Liver (tissue), 9 donors: ENCODE results near the gene MIPEP. TPM values are rescaled to one million over a fixed set of nuclear protein-coding genes. Genes with fewer than 3 reads are reported as not detected.

Experiments
- DNase-seq: peaks from one replicate; pipeline ENCODE4 v3.0.0-alpha.2; 2017; ENCODE audit warnings: low spot score
- H3K27ac ChIP-seq, 2 donors: one replicate each; pipeline ENCODE4 v1.7.0; 2013; ENCODE audit warnings: inconsistent platforms in 2 of 2, low read length in 2 of 2, control low read depth in 1 of 2, low read depth in 1 of 2, mild to moderate bottlenecking in 1 of 2
- H3K27me3 ChIP-seq, 4 donors: one replicate each; pipeline versions ENCODE4 v1.6.1 to v1.7.0; 2013; ENCODE audit warnings: low read length in 3 of 4, inconsistent platforms in 1 of 4, mild to moderate bottlenecking in 1 of 4, moderate library complexity in 1 of 4; ENCODE audit not compliant: control insufficient read depth in 4 of 4, insufficient read depth in 4 of 4
- H3K36me3 ChIP-seq, 4 donors: one replicate each; pipeline versions ENCODE4 v1.6.1 to v1.7.0; 2013; ENCODE audit warnings: low read length in 3 of 4, mild to moderate bottlenecking in 3 of 4, low read depth in 1 of 4, moderate library complexity in 1 of 4; ENCODE audit not compliant: control insufficient read depth in 4 of 4, insufficient read depth in 3 of 4
- H3K4me1 ChIP-seq, 4 donors: one replicate each; pipeline versions ENCODE4 v1.6.1 to v1.7.0; 2013; ENCODE audit warnings: low read length in 3 of 4, mild to moderate bottlenecking in 3 of 4, moderate library complexity in 1 of 4; ENCODE audit not compliant: control insufficient read depth in 4 of 4, insufficient read depth in 4 of 4
- H3K4me3 ChIP-seq, 3 donors: one replicate each; pipeline versions ENCODE4 v1.6.1 to v1.7.0; 2013; ENCODE audit warnings: low read length in 3 of 3, control low read depth in 1 of 3, low read depth in 1 of 3, mild to moderate bottlenecking in 1 of 3
- H3K9ac ChIP-seq, 2 donors: one replicate each; pipeline ENCODE4 v1.7.0; 2013; ENCODE audit warnings: low read length in 2 of 2, mild to moderate bottlenecking in 2 of 2, moderate library complexity in 2 of 2, control low read depth in 1 of 2, low read depth in 1 of 2
- H3K9me3 ChIP-seq, 4 donors: one replicate each; pipeline versions ENCODE4 v1.6.1 to v1.7.0; 2013; ENCODE audit warnings: low read length in 3 of 4; ENCODE audit not compliant: control insufficient read depth in 4 of 4
- EGR1 ChIP-seq, 2 donors: IDR thresholded peaks; 2 replicates each; pipeline ENCODE4 v1.6.1; 2016 to 2018; ENCODE audit warnings: antibody characterized with exemption in 2 of 2, low read depth in 2 of 2
- FOXA1 ChIP-seq: IDR thresholded peaks from 2 replicates; pipeline ENCODE4 v1.6.1; 2016; ENCODE audit warnings: antibody characterized with exemption
- FOXA2 ChIP-seq: IDR thresholded peaks from 2 replicates; pipeline ENCODE4 v1.6.1; 2016; ENCODE audit warnings: antibody characterized with exemption
- HNF4A ChIP-seq, 2 donors: conservative IDR thresholded peaks; 2 replicates each; pipeline ENCODE4 v1.6.1; 2016; ENCODE audit warnings: antibody characterized with exemption in 2 of 2, mild to moderate bottlenecking in 2 of 2
- HNF4G ChIP-seq: IDR thresholded peaks from 2 replicates; pipeline ENCODE4 v1.6.1; 2016; ENCODE audit warnings: antibody characterized with exemption
- JUND ChIP-seq, 2 donors: IDR thresholded peaks; 2 replicates each; pipeline ENCODE4 v1.6.1; 2016; ENCODE audit warnings: antibody characterized with exemption in 2 of 2
- NR2F2 ChIP-seq: IDR thresholded peaks from 2 replicates; pipeline ENCODE4 v1.6.1; 2016; ENCODE audit warnings: antibody characterized with exemption
- RAD21 ChIP-seq, 2 donors: IDR thresholded peaks; 2 replicates each; pipeline ENCODE4 v1.6.1; 2016; ENCODE audit warnings: antibody characterized with exemption in 2 of 2, mild to moderate bottlenecking in 2 of 2
- REST ChIP-seq: IDR thresholded peaks from 2 replicates; pipeline ENCODE4 v1.6.1; 2016; ENCODE audit warnings: antibody characterized with exemption, mild to moderate bottlenecking
- YY1 ChIP-seq: IDR thresholded peaks from 2 replicates; pipeline ENCODE4 v1.6.1; 2016; ENCODE audit warnings: antibody characterized with exemption, mild to moderate bottlenecking
- ZBTB33 ChIP-seq: IDR thresholded peaks from 2 replicates; pipeline ENCODE4 v1.6.1; 2016; ENCODE audit warnings: antibody characterized with exemption
- WGBS: extraction: QIAGEN DNeasy Blood & Tissue Kit; methylation state at CpG from one replicate; pipeline ENCODE4 v1.1.7; 2013; 5-methylcytosine and 5-hydroxymethylcytosine counted together
- polyA plus RNA-seq, 2 donors: library from polyadenylated mRNA; stranded (reverse) in 1 of 2; unstranded in 1 of 2; fragments of 200-250 nt in 1 of 2; fragments of >200 nt in 1 of 2; fragmentation: Nextera tagmentation in 1 of 2; extraction: Ambion mirVana in 1 of 2; gene quantifications; one replicate each; pipeline versions ENCODE4 v1.2.1 to v1.2.3, GENCODE V29; 2013 to 2015
- total RNA-seq, 2 donors: library from RNA; depleted of rRNA; stranded (reverse); fragments of >200 nt; gene quantifications; one replicate each; pipeline ENCODE4 v1.2.3, GENCODE V29; 2014
- TF ChIP-seq, protein P1 (sequence below): IDR thresholded peaks from 2 replicates; pipeline ENCODE4 v1.6.1; 2016; ENCODE audit warnings: antibody characterized with exemption
- TF ChIP-seq, protein P2 (sequence below): fragments of 150-350 bp; IDR thresholded peaks from 2 replicates; pipeline ENCODE4 v1.5.1; 2017; ENCODE audit warnings: improper control_type of control experiment, low read depth, low read length; ENCODE audit not compliant: missing input control
- donor health status: healthy.
- donor health status: healthy.
- donor health status: healthy.
- donor health status: healthy.
- donor health status: healthy.

Gene MIPEP
- total and polyA plus RNA-seq, 4 donors = 7.4 to 11.7 (median 10.2) TPM

- no peaks in the 10 kb centered on the region for H3K27me3 ChIP-seq
- TF ChIP-seq, protein P1, sequence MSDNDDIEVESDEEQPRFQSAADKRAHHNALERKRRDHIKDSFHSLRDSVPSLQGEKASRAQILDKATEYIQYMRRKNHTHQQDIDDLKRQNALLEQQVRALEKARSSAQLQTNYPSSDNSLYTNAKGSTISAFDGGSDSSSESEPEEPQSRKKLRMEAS = no peak
- 96% methylated on average over 1 of the region's 1 CpG for WGBS
These were observed 122.3 kb downstream of the MIPEP start for GRCh38 chr13:23766939-23767338.

GRCh38 chr13:23766283-23766682, 122.9 kb downstream of the MIPEP start:
- 92% methylated on average over 2 of the region's 2 CpGs for WGBS
- TF ChIP-seq FOXA2 = no peak
- TF ChIP-seq YY1 = no peak
- TF ChIP-seq EGR1 (IDR thresholded peaks at IDR 0.05; ENCODE audit: low read depth in 2 of 2) = no peak
- no peak for TF ChIP-seq NR2F2
- TF ChIP-seq, protein P2, sequence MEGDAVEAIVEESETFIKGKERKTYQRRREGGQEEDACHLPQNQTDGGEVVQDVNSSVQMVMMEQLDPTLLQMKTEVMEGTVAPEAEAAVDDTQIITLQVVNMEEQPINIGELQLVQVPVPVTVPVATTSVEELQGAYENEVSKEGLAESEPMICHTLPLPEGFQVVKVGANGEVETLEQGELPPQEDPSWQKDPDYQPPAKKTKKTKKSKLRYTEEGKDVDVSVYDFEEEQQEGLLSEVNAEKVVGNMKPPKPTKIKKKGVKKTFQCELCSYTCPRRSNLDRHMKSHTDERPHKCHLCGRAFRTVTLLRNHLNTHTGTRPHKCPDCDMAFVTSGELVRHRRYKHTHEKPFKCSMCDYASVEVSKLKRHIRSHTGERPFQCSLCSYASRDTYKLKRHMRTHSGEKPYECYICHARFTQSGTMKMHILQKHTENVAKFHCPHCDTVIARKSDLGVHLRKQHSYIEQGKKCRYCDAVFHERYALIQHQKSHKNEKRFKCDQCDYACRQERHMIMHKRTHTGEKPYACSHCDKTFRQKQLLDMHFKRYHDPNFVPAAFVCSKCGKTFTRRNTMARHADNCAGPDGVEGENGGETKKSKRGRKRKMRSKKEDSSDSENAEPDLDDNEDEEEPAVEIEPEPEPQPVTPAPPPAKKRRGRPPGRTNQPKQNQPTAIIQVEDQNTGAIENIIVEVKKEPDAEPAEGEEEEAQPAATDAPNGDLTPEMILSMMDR = no peak
- TF ChIP-seq JUND (IDR thresholded peaks at IDR 0.05) = no peak
- no peak for TF ChIP-seq REST
- no peak for TF ChIP-seq ZBTB33
- TF ChIP-seq FOXA1 = no peak
- no peak for TF ChIP-seq RAD21 (IDR thresholded peaks at IDR 0.05)
- TF ChIP-seq HNF4A (conservative IDR thresholded peaks at IDR 0.05) = no peak
- no peak for TF ChIP-seq HNF4G
- no peaks in the 10 kb centered on the region for H3K4me1 ChIP-seq

More at GRCh38 chr13:23766939-23767338, 122.3 kb downstream of the MIPEP start:
- no peak for DNase-seq
- no peaks in the 10 kb centered on the region for H3K36me3 ChIP-seq
- no peak overlapping the region for H3K4me3 ChIP-seq
- H3K4me1 ChIP-seq = no peaks in the 10 kb centered on the region
- H3K27ac ChIP-seq = no peak overlapping the region
- H3K9me3 ChIP-seq = no peaks in the 10 kb centered on the region
- no peak overlapping the region for H3K9ac ChIP-seq

More at GRCh38 chr13:23766283-23766682, 122.9 kb downstream of the MIPEP start:
- no peaks in the 10 kb centered on the region for H3K27me3 ChIP-seq
- no peaks in the 10 kb centered on the region for H3K36me3 ChIP-seq
- no peak overlapping the region for H3K9ac ChIP-seq
- DNase-seq = no peak
- H3K9me3 ChIP-seq = no peaks in the 10 kb centered on the region
- no peak overlapping the region for H3K4me3 ChIP-seq
- H3K27ac ChIP-seq = no peak overlapping the region
